Activated CD4-positive, alpha-beta T cell treated with anti-CD3 and anti-CD28 coated beads for 24 hours (primary cell): ENCODE measurements around the gene GNAL.

Source experiments
- DNase-seq, 2 donors: peaks; one replicate each; pipeline ENCODE4 v3.0.0-alpha.2; 2020; ENCODE audit warnings: low read depth in 2 of 2

GNAL gene

DNA sequence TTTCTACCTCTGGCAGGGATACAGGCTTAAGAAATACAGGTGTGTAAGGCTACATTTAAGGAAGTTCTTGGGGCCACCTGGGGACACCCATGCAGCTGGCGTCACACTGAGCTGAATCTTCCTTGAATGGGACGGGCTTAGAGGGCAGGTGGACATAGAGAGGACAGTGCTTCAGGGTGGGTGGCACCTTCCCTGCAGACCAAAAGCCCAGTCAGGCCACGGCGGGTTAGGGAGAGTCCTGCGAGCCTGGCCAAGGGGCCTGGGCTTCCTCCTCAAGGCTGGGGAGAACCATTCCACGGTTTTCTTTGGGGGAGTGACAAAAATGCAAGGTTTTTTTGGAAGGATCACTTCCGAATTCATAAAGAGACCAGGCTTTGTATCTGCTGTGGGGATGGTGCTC lies 73.4 kb downstream of the GNAL start:
- DNase-seq = no peak

DNA sequence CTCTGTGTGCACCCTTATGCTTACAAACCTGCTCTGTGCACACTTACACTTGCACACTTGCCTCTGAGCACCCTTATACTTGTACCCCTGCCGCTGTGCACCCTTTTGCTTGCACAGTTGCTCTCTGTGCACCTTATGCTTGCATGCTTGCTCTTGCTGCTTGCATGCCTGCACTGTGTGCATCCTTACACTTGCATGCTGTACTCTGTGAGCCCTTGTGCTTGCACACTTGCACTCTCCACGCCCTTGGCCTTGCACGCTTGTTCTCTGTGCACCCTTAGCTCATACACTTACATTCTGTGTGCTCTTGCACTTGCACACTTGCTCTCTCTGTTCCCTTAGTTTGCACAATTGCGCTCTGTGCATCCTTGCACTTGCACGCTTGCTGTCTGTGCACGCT lies 78.3 kb downstream of the GNAL start:
- no peak for DNase-seq

DNA sequence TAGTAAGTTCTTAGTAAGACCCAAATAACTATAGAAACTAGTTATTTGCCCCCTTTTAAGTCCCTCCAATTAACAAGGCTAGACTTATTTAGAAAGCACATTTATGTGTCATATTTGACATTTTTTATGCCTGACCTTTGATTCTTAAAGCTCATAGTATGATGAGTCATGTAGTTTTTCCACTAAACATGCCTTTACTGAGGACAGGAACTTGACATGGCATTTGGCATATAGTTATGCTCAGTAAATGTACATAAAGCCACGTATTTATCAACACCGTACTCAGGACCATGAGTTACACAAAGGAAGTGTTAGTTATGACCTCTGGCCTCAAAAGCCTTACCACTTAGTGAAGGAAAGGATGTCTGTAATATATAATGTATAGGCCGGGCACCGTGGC lies 78.9 kb downstream of the GNAL start:
- no peak for DNase-seq

DNA sequence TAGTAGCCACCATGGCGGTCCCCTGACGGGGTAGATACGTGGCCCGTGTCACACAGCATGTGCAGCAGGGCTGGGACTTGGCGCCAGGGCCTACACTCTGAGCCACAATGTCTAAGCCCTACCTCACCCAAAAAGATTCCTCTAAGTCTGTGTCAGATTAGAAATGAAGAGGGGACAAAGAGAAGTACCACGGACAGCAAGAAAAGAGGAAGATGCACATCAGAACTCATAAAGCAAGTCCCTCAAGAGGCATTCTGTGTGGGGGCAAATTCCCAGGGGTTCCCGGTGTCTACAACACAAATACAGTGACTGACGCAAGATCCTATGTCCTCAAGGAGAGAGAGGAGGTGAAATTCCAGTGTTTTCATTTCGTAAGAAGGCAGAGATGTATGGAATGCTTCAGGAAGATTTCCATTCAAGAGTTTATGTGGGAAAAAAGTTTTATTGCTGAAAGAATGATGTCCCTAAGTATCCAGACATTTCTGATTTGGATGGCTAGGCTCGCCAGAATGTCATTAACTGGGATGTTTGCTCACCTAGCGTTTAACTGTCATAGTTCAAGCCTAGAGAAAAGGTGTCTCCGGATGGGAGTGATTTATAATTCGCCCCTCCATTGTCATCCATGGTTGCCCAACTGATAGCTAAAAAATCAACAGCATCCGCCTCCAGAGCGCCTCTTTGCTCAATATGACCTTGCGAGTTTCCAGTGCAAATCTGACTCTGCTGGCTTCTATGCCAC lies 86.5 kb downstream of the GNAL start:
- DNase-seq = no peak

DNA sequence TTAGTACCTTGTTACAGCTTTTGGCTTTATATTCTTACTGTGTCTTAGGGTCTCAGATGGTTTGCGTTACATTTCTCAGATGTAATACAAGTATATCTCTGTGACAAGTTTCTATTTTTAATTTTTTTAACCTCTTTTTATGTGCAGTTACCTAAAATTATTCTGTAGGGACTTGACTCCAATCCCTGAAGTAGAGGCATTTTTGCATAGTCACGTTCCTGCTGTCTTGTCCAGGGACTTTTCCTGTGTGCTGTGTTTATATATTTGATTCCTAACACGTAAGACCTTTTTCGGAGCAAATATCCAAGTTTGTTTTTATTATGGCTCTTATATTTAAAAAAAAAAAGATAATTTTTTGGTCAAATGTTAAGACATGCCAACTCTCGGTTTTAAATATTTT lies 91.0 kb downstream of the GNAL start:
- DNase-seq = no peak

DNA sequence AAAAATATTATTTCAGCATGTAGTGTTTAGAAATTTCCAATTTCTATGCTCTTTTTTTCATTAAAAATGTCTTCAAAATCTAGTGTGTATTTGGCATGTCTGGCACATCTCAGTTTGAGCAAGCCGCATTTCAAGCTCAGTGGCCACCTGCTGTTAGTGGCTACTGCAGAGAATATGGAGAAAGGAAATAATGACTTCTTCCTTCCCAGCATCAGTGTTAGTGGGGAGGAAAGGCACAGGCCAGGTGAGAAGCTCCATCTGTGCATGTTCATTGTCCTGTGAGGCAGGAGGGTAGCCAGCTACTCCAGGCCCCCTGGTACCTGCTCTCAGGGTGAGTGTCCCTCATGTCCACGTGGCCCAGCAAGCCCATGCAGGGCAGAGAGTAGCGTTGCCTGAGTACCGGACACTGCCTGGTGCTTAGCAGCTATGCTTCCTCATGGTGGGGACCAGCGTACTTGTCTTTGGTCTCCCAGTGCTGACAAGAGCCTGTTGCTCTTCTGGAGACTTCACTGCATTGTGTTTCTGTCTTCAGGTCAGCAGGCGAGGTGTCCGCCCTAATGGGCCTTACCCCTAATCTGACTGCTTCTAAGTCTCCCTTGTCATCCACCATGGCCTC lies 94.8 kb downstream of the GNAL start:
- DNase-seq = no peak

DNA sequence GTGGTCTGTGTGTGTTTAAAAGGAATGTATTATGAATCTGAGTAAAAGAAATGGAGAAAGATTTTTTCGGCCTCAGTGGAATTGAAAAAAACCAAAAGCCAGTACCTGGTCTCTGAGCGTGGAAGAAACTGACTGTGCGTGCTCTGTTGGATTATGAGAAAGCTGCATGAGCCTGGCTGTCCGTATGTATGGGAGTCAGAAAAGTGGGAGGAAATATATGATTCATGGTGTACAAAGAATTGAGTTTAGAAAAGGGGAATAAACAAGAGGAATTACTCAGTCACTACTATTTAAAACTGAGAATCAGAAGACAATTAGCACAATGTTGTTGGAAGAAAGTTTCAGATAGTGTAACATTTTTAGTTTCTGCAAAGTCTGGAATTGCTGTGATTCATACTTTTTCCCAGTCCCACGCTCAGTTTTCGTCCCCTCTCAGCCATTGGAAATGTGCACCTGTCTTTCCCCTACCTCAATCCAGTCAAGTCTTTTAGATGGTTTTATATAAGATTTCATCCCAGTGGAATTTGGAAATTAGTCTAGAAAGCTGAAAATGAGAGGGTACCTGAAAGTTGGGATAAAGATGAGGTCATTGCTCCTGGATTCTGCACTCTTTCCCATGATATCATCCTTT lies 95.7 kb downstream of the GNAL start:
- no peak for DNase-seq

DNA sequence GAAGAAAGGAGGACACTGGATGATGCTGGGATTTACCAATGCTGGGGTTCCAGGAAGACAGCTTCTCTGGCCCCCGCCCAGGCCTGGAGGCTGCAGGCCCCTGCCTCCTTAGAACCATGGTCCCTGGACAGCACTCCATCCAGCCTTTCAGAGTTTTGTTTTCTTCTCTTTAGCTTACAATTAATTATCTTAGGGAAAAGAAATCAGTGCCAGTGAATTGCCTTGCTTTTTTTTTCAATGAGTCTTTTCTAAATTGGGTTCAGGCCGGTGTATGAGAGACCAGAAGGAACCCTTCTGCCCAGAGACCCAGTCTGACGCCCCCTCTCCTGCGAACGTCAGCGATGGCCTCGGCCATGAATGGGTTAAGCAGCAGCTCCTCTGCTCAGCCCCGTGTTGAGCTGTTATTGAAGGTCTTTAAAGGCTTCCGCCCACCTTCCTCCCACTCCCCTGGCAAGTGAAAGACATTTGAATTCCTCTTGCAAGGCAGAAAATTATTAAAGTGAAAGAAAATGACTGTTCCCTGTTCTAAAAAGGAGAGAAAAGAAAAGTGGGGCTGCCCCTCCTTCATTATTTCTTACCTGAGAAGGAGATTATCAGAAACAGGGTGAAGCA lies 96.5 kb downstream of the GNAL start:
- DNase-seq = no peak

DNA sequence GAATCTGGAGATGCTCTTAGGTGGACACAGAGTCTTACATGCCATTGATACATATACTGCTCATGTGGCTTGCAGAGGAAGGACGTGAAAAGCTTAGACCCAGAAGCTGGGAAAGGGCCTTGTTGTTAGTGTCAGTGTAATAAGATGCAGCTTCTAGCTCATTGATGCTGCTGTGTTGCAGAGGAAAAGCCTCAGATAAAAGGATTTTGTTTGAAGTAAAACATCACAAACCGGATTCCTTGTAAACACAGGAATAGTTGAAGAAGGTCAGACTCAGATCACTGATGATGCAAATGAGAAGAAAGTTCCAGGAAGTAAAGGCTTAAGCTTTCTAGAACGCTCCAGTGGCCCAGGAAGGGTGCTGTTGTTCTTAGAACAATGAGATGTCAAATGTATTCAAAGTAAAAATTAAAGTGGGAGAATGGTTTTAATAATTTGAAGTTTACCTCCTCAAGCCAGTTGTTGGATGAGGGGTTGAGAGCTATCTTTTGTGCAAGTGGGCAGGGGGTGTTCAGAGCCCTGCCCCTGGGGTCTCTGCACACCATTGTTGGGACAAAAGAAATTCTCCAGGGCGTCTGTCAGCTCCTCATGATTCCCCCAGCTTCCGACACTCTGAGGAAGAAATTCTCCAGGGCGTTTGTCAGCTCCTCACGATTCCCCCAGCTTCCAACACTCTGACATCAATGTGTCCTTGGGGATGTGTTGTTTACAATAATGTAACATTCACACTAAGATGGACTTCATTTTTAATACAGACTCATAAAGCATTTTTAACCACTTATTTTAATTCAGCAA lies 100.8 kb downstream of the GNAL start:
- no peak for DNase-seq

DNA sequence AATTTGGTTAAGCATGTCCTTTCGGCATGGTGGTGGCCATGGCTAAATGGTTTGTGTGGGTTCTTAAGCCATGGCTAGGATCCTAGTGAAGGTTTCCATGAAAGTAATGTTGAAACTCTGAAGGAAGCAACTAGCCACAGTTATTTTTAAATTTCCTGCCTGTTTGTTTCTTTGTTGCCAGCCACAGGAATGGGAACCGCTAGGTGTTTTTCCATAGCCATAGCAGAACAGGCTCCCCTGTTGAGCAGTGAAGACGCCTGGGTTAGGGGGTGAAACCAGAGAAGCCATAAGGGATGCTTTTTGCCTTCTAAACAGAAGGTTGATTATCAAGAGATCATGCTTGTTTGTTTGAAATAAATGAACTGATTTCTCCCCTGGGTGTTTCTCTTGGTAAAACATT lies 102.1 kb downstream of the GNAL start:
- DNase-seq = no peak

DNA sequence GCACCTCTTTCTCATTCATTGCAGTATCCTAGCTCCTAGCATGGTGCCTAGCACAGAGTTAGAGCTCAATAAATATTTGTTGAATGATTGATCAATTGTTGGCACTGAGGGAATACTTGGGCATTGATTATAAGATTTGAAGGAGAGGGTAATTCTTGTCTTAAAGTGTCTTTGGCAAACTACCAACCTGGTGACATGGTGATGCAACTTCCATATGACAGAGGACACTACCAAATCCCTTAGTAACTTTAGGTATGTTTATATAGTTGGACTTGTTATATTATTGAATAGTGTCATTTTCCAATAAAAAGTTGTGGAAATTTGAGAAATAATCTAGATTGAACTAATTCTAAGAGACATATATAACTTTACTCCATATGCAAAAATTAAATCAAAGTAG lies 103.6 kb downstream of the GNAL start:
- DNase-seq = no peak

DNA sequence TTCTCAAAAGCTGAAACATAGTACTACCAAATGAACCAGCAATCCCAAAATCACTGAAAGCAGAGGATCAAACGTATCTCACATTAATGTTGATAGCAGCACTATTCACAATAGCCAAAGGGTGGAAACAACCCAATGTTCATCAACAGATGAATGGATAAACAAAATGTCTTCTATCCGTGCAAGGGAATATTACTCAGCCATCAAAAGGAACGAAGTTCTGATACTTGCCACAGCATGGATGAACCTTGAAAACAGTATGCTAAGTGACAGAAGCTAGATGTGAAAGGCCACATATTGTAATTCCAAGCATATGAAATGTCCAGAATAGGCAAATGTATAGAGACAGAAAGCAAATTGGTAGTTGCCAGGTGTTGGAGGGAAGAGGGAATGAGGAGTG lies 105.1 kb downstream of the GNAL start:
- DNase-seq = no peak

DNA sequence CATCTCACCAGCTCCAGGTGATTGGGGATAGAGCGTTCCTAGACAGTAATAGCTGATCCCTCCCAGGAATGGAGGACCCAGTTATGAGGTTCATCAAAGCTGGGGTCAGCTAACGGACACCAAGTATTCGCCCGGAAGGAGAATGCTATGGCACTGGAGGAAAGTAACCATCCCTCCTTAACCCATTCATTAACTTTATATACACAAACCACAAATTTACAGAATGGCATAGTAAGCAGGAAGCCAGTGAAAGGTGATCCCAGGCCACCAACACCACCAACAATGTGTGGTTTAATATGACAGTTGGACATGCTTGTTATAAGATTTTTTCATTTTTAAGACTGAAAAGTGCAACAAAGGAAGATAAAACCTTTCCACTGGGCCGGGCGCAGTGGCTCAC lies 106.9 kb downstream of the GNAL start:
- no peak for DNase-seq

DNA sequence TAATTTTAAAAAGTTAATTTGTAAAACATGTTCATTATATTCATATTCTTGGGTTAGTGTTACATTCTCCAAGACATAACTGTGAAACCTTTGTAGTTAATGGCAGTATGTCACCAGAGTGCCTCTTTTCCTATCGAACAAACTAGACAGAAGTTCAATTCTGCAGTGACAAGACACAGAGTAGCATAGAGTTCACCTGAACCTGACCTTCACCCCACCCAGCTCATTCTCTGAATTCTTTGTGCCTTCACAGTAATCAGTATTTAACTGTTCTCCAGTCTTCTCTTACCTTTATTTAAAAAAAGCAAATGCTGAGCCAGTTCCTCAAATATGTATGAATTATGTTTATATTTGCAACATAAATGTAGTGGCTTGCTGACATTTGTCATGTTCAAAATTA lies 109.2 kb downstream of the GNAL start:
- no peak for DNase-seq

DNA sequence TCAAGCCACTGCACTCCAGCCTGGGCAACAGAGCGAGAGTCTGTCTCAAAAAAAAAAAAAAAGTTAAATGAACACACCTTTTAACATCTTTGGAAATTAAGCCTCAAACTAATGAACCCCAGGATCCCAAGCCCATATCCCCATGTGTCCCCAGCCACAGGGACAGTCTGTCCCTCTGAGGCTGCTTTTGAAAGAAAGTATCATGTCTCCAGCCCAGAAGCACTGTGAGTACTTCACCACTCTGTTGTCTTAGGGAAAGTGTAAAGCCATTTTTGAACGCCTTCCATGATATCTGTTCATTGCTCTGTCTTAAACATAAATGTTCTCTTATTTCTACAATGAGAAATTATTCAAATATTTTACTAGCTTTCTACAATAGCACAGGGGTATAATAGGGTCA lies 110.0 kb downstream of the GNAL start:
- no peak for DNase-seq

DNA sequence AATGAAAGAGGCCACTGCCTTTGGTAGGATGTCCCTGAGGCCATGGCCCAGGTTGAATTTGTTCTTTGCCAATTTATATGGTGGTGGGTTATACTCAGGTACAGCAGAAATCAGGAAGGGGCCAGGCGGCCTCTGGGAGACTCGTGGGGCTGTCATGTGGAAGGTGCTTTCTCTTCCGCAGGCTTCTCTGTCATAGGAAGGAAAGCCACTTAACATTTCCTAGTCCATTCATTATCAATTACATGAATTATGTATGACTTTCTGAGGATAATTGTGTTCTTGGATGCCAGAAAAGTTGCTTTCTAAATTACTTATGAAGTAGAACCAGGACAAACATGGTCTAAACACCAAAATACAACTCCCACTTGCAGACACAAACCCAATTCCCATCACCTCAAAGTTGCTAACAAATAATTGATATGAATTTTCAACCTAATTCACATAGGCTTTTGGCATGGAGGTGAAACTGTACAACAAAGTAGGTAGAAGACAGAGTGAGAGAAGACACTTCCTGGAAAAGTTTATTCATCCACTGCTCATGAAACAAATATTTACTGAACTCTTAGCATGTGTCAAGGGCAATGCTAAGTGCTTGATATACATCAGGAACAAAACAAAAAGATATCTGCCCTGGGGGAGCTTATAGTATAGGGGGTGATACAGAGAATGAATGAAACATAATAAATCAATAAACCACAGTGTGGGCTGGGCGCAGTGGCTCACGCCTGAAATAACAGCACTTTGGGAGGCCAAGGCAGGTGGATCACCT lies 111.7 kb downstream of the GNAL start:
- DNase-seq = no peak

DNA sequence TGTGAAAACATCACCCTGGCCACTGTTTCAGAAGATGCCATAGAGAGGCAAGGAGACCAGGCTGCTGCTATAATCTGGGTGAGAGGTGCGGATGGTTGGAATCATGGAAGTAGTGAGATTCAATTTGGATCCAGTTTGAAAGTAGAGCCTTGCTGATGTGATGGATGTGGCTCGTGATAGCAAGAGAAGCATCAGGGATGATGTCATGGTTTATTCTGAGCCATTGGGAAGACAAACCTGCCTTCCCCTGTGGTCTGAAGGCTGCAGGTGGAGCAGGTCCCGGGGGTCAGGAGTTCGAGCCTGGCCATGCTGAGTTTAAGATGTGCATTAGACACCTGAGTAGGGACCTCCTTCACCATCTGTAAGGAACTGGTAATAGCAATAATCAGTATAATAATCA lies 112.5 kb downstream of the GNAL start:
- DNase-seq = no peak

DNA sequence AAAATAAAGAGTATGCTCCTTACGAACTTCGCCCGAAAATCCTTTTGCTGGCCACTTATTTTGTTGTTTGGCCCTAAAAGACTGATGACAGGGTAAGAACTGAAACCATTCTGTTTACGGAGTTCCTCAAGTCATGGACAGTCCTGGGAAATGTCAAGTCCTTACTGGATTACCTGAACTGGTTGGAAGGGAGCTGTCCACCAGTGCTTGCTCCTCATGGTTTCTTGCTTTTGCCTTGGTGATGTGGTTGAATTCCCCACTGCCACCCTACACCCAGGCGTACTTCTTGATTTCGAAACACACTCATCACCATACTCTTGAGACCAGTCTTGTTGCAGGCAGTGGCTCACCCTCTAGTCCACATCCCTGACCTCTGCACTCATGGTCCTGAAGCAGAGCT lies 113.1 kb downstream of the GNAL start:
- no peak for DNase-seq

DNA sequence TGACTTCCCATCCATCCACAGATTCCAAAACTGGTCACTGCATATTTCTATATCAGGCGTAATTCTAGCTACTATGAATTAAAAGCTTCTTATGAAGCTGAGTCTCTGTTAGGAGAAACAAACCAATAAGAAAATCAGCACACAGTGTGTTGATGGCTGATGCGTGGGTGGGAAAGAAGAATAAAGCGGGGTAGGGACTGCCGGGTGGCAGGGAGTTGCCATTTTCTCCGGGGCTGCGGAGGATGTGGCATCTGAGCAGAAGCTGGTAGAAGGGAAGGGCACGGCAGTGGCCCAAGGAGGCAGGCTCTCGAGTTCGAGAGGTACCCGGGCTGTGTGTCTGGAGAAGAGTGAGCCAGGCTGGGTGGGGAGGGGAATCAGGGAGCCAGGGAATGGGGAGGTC lies 113.5 kb downstream of the GNAL start:
- no peak for DNase-seq

DNA sequence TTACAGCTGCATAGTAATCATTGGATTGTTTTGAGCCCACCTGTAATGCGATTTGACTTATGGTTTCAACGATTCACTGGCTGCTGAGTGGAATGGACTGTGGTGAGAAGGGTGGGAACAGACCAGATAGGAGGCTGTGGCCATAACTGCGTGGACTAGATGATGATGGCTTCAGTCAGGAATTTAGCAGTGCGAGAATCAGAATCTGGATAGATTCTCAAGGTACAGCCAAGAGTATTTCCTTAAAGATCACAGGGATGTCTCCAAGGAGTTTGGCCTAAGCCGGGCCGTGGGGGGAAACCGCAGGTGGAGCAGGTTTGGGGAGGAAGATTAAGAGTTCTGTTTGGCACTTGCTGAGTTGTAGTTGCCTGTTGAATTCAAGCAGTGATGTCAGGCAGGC lies 118.2 kb downstream of the GNAL start:
- no peak for DNase-seq
